B cell (primary cell): ENCODE measurements around the gene ZDHHC17. TPM values are rescaled to one million over a fixed set of nuclear protein-coding genes. Genes with fewer than 3 reads are reported as not detected.

Experiments
- ATAC-seq: fragments of 200-7000 bp; cut with Tn5 transposase; one replicate; pipeline ENCODE4 v1.10.0; 2021; ENCODE audit warnings: low read depth, mild to moderate bottlenecking, moderate number of reproducible peaks, moderate library complexity
- CTCF ChIA-PET: fragments of 350-600 bp; sonication (Branson Sonifier 250); formaldehyde crosslinking; loops from one replicate; lab custom pipeline; 2021; ENCODE audit warnings: antibody characterized with exemption, inconsistent platforms; lab: Charles Lee
- POLR2A ChIA-PET: fragments of 350-600 bp; sonication (Branson Sonifier 250); formaldehyde crosslinking; loops from one replicate; lab custom pipeline; 2021; ENCODE audit warnings: antibody characterized with exemption; lab: Charles Lee
- DNase-seq: peaks from one replicate; pipeline ENCODE4 v3.0.0; 2013
- H2AFZ ChIP-seq: 2 replicates; pipeline ENCODE4 v1.6.1; 2012; ENCODE audit warnings: mild to moderate bottlenecking, low read depth, low read length; ENCODE audit not compliant: insufficient read depth, poor library complexity, severe bottlenecking
- H3K27ac ChIP-seq, 2 donors: 1 replicate in 1 of 2; 2 replicates in 1 of 2; pipeline ENCODE4 v1.5.1; 2012 to 2013; ENCODE audit warnings: low read length in 2 of 2, mild to moderate bottlenecking in 2 of 2, moderate library complexity in 1 of 2
- H3K27me3 ChIP-seq, 4 experiments: fragments of 200-600 bp in 1 of 4; sonication (generic) in 1 of 4; replicated peaks in 1 of 4; 1 replicate in 2 of 4; 2 replicates in 2 of 4; pipeline versions ENCODE4 v1.6.1 to v1.7.0; 2013 to 2016; ENCODE audit warnings: low read length in 3 of 4, mild to moderate bottlenecking in 2 of 4, mixed read lengths in 1 of 4, moderate library complexity in 1 of 4; ENCODE audit not compliant: insufficient read depth in 4 of 4, control insufficient read depth in 3 of 4; ENCODE audit errors: control extremely low read depth in 1 of 4
- H3K36me3 ChIP-seq, 2 experiments: replicated peaks in 1 of 2; 1 replicate in 1 of 2; 2 replicates in 1 of 2; pipeline versions ENCODE4 v1.6.1 to v1.7.1; 2013; ENCODE audit warnings: low read length in 1 of 2; ENCODE audit not compliant: insufficient read depth in 2 of 2, control insufficient read depth in 1 of 2; ENCODE audit errors: control extremely low read depth in 1 of 2, extremely low read depth in 1 of 2
- H3K4me1 ChIP-seq, 2 donors: fragments of 200-600 bp in 1 of 2; sonication (generic) in 1 of 2; 1 replicate in 1 of 2; 2 replicates in 1 of 2; pipeline versions ENCODE4 v1.5.1 to v1.6.1; 2013 to 2017; ENCODE audit warnings: low read length in 2 of 2; ENCODE audit not compliant: control insufficient read depth in 2 of 2, insufficient read depth in 2 of 2
- H3K4me2 ChIP-seq: replicated peaks from 2 replicates; pipeline ENCODE3; 2012; ENCODE audit warnings: mild to moderate bottlenecking, low read depth, low read length; ENCODE audit not compliant: poor library complexity, severe bottlenecking
- H3K4me3 ChIP-seq, 5 experiments: fragments of 200-600 bp in 1 of 5; sonication (generic) in 1 of 5; 1 replicate in 3 of 5; 2 replicates in 2 of 5; pipeline versions ENCODE4 v1.5.1 to v1.7.0; 2011 to 2016; ENCODE audit warnings: low read length in 4 of 5, mild to moderate bottlenecking in 4 of 5, low read depth in 2 of 5, control low read depth in 1 of 5, moderate library complexity in 1 of 5; ENCODE audit not compliant: insufficient read depth in 1 of 5; ENCODE audit errors: control extremely low read depth in 1 of 5, extremely low read depth in 1 of 5
- H3K79me2 ChIP-seq: fragments of 200-600 bp; sonication (generic); one replicate; pipeline ENCODE4 v1.6.0; 2016; ENCODE audit warnings: low read length; ENCODE audit not compliant: control insufficient read depth, insufficient read depth
- H3K9ac ChIP-seq: fragments of 200-600 bp; sonication (generic); 2 replicates; pipeline ENCODE4 v1.6.1; 2017; ENCODE audit warnings: mild to moderate bottlenecking, low read length, moderate library complexity
- H3K9me3 ChIP-seq, 3 donors: one replicate each; pipeline versions ENCODE4 v1.6.1 to v1.7.1; 2013; ENCODE audit warnings: low read length in 2 of 3; ENCODE audit not compliant: control insufficient read depth in 2 of 3, insufficient read depth in 1 of 3; ENCODE audit errors: control extremely low read depth in 1 of 3
- H4K20me1 ChIP-seq: 2 replicates; pipeline ENCODE4 v1.6.0; 2012; ENCODE audit warnings: mild to moderate bottlenecking, low read length; ENCODE audit not compliant: insufficient read depth, control insufficient read depth, poor library complexity, severe bottlenecking
- H3K27ac Mint-ChIP-seq: one replicate; pipeline ENCODE4 v1.8.0; 2021; ENCODE audit warnings: mixed read lengths
- H3K27me3 Mint-ChIP-seq: one replicate; pipeline ENCODE4 v1.8.0; 2021; ENCODE audit warnings: mixed read lengths
- H3K4me1 Mint-ChIP-seq: one replicate; pipeline ENCODE4 v1.8.0; 2021; ENCODE audit warnings: mixed read lengths
- H3K4me3 Mint-ChIP-seq: one replicate; pipeline ENCODE4 v1.8.0; 2021; ENCODE audit warnings: mixed read lengths
- H3K9me3 Mint-ChIP-seq: one replicate; pipeline ENCODE4 v1.8.0; 2022; ENCODE audit warnings: mixed read lengths; ENCODE audit not compliant: insufficient read depth
- CTCF ChIP-seq: fragments of 200-600 bp; IDR thresholded peaks from one replicate; pipeline ENCODE4 v1.8.0; 2022; ENCODE audit warnings: antibody characterized with exemption, mild to moderate bottlenecking
- EZH2 ChIP-seq: IDR thresholded peaks from 2 replicates; pipeline ENCODE4 v1.6.1; 2012; ENCODE audit warnings: borderline replicate concordance, low read depth, mild to moderate bottlenecking, moderate library complexity, low read length; ENCODE audit not compliant: insufficient read depth, poor library complexity, severe bottlenecking
- WGBS: methylation state at CpG from one replicate; pipeline ENCODE4 v1.1.5; 2013; ENCODE audit warnings: missing lambda C conversion rate; ENCODE audit not compliant: insufficient coverage; 5-methylcytosine and 5-hydroxymethylcytosine counted together
- intact Hi-C: fragments of 100-400 bp; cut with micrococcal nuclease; formaldehyde crosslinking; loops from one replicate; pipeline ENCODE4 v1.10.0; 2022
- polyA plus RNA-seq: library from polyadenylated mRNA; depleted of rRNA; stranded (reverse); fragments of >200 nt; gene quantifications from 2 replicates; pipeline ENCODE4 v1.2.3, GENCODE V29; 2012
- total RNA-seq, 2 donors: library from RNA; stranded (reverse); fragments of 120-200 nt in 1 of 2; gene quantifications; 1 replicate in 1 of 2; 2 replicates in 1 of 2; pipeline versions ENCODE4 v1.2.3 to v1.2.4, GENCODE V29; 2013 to 2022

ZDHHC17 gene
- total and polyA plus RNA-seq, 2 donors (not counting 1 experiment from before 2014, with no cell fraction given) = 26.1 to 75.0 TPM

- Histone ChIP-seq H3K27ac (no peak overlapping the region), H3K36me3 (peaks cover 2 to 42% of the 10 kb centered on the region in 2 experiments), H2AFZ (no peak overlapping the region), H3K4me2 (no peak overlapping the region), H3K9me3 (peaks cover 0 to 9% (median 4%) of the 10 kb centered on the region in 3 donors), H3K4me1 (no peaks in the 10 kb centered on the region), H3K27me3 (no peaks in the 10 kb centered on the region), H3K4me3 (no peak overlapping the region), H3K79me2 (peaks cover 34% of the 10 kb centered on the region), H4K20me1 (peaks cover 22% of the 10 kb centered on the region), H3K9ac (no peak overlapping the region)
- WGBS = 92% methylated on average over 5 of the region's 8 CpGs
- Mint-ChIP-seq H3K4me3 (no peak overlapping the region), H3K27ac (no peak overlapping the region), H3K27me3 (no peaks in the 10 kb centered on the region), H3K9me3 (peaks cover 7% of the 10 kb centered on the region), H3K4me1 (no peaks in the 10 kb centered on the region)
- no peak for ATAC-seq
- CTCF ChIA-PET = interaction anchor here (2.2 to 2.6 kb wide), 2 partner anchors 12 to 14 kb away, joined by 8 to 11 read pairs; no protein-coding TSS in a partner anchor
- intact Hi-C loops = no loop called here
- no peak for DNase-seq
- POLR2A ChIA-PET = no interaction called here
- no peak for TF ChIP-seq EZH2
- no peak for TF ChIP-seq CTCF
These were observed 40.6 kb downstream of the ZDHHC17 start for GRCh38 chr12:76804435-76804976.

- intact Hi-C loops = no loop called here
These were observed 46.9 kb downstream of the ZDHHC17 start for GRCh38 chr12:76810671-76811419.

More at GRCh38 chr12:76810671-76811419, 46.9 kb downstream of the ZDHHC17 start:
- CTCF ChIA-PET = no interaction called here
- TF ChIP-seq EZH2 = no peak
- no peak for TF ChIP-seq CTCF
- H3K9me3 Mint-ChIP-seq = no peaks in the 10 kb centered on the region
- no peaks in the 10 kb centered on the region for H3K4me1 ChIP-seq
- peaks cover 18 to 65% of the 10 kb centered on the region in 2 experiments for H3K36me3 ChIP-seq
- no peak overlapping the region for H3K27ac Mint-ChIP-seq
- no peak overlapping the region for H2AFZ ChIP-seq
- H3K4me3 Mint-ChIP-seq = no peak overlapping the region
- no peak for ATAC-seq
- H3K27me3 ChIP-seq = no peaks in the 10 kb centered on the region
- no peak overlapping the region for H3K4me2 ChIP-seq
- H3K27me3 Mint-ChIP-seq = no peaks in the 10 kb centered on the region
- no peaks in the 10 kb centered on the region for H4K20me1 ChIP-seq
- WGBS = 92% methylated on average over 2 of the region's 6 CpGs
- no peaks in the 10 kb centered on the region for H3K79me2 ChIP-seq
- H3K9me3 ChIP-seq = no peaks in the 10 kb centered on the region
- DNase-seq = no peak
- no peak overlapping the region for H3K27ac ChIP-seq
- H3K9ac ChIP-seq = no peak overlapping the region
- no peaks in the 10 kb centered on the region for H3K4me1 Mint-ChIP-seq
- no peak overlapping the region for H3K4me3 ChIP-seq
- POLR2A ChIA-PET = no interaction called here
